GM12872 (cell line): ENCODE results near the gene UBA3.

Experiments used
- CTCF ChIP-seq: IDR thresholded peaks from 3 replicates; pipeline ENCODE4 v1.5.1; 2011; ENCODE audit warnings: low read depth, mild to moderate bottlenecking, low read length, moderate library complexity; ENCODE audit not compliant: insufficient read depth

Gene UBA3

GRCh38 chr3:69115731-69116130, 35.6 kb upstream of the UBA3 start:
- TF ChIP-seq CTCF: no peak

DNA sequence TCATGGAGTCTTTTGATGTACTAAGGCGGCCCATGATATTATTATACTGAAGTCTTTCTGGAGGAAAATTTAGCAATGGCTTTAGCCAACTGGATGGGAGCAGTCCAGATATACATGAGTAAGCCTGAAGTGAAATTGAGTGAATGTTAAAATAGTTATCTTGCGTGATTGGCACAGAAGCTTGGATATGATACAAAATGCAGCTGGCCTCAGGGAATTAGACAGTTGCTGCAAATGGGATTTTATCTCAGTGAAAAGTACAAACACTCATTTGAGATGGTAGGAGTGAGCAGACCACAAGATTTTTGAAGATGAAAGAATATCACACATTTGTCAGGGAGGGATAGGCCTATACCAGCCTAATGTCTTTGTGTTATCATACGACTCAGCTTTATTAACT, 33.4 kb upstream of the UBA3 start:
- TF ChIP-seq CTCF: no peak

DNA sequence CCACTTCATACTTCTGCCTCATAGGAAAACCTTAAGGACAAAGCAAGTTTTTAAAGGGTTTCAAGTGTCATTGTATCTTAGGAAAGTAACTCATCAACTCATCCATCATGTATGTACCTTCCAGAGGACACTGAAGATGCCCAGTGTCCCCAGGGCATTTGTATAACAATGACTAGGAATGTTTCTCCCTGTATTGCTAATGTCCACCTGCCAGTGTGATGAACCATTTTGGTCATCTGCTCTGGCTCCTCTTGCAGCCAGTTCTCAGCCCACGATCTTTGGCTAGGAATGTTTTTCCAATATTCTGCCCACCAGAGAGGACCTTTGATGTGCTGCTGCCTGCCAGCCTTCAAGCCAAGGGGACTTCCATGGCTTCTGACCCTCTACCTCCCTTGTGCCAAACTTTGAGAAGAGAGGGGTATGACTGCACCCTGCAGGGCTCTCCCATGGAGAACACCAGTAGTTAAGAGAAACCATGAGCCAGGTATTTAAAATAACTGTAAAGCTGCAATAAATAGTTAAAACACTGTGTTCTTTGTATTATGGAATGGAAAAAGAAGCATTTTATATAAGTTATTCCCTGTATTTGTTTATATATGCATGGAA, 30.9 kb upstream of the UBA3 start:
- no peak for TF ChIP-seq CTCF

DNA sequence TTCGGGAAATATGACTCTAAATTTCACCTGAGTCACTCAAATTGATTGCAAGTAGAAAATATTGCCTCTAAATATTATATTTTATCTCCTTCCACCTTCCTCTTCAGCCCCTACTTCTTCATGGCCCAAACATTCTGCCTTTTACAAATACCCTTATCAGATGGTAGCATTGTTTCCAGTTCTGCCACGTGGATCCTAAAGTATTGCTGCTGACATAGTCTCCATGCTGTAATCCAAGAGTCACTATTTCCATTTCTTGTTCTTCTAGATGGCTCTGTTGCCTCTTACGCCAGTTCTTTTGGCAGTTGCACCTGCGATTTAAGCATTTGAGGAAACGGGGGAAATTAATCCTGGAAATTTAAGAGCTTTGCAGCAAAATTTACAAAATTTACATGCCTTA, 28.6 kb upstream of the UBA3 start:
- no peak for TF ChIP-seq CTCF

DNA sequence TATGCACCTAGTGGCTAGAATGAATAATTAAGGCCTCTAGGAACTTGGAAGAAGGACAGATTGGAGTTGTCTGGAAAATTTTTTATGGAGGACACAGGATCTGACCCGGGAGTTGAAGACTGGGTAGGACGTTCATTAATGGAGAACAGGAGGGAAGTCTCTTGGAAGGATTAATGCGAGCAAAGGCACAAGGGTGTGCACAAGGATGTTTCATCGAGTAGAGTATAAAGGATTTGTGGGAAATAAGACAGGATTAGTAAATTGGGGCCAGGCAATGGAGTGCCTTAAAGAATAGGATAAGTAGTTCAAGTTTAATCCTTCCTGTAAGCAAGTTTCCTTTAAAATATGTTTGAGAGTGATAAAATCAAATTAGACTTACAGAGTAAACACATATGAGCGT, 27.7 kb upstream of the UBA3 start:
- no peak for TF ChIP-seq CTCF

- TF ChIP-seq CTCF: no peak
These were observed 25.2 kb upstream of the UBA3 start for GRCh38 chr3:69105320-69105719.

- no peak for TF ChIP-seq CTCF
These were observed 24.4 kb upstream of the UBA3 start for GRCh38 chr3:69104586-69104985.
